PC-9 (cell line): Measurements from ENCODE around the gene PTGR3.

ENCODE experiments used
- CTCF ChIP-seq: fragments of 200-600 bp; sonication (generic); conservative IDR thresholded peaks from 2 replicates; pipeline ENCODE4 v1.6.1; 2017; ENCODE audit warnings: mixed run types, antibody characterized with exemption, mild to moderate bottlenecking, moderate library complexity
- EZH2 ChIP-seq: fragments of 200-600 bp; sonication (generic); IDR thresholded peaks from 2 replicates; pipeline ENCODE4 v1.8.0; 2017; ENCODE audit warnings: antibody characterized with exemption, low read depth

DNA sequence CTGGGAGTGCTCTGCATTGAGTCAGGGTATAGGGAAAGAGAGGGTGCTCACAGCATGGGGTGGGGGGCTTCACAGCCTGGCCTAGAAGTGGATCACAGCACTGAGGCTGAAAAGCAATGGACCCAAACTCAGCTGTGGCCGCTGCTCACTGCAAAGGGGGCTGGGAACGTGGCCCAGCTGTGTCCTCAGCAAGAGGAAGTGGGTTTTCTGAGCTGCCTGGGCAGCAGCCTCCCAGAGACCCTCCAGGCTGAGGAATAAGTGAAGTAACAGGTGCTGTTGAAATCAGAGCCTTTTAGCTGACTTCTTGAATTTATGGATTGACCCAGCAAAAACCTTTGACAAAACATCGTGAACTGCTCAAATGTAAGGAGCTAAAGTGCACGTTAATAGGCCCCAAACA is 35.2 kb downstream of the PTGR3 start:
- TF ChIP-seq EZH2 (no peak), CTCF (no peak)
